Measurements from ENCODE around the gene TSC22D2.

TSC22D2 gene

DNA sequence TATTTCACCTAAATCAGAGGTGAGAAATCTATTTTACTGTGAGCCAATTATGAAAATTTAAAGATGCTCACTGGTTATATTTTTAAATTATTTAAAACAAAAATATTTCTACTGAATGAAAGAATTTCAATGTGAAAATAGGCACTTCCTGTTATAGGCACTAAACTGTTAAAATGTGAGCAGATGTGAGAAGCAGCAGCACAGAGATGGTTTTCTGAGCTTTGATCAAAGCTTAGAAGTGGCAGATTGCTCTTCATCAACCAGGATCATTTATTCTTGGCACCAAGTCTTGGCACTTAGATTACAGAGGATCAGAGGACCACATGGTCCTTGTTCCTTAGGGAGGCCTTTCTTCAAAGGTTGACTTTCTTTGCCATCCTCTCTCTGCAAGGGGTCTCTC, 18.0 kb upstream of the TSC22D2 start:
- no peak overlapping the region for H3K4me3 ChIP-seq (ENCODE audit: low read depth, low read length)
- CTCF ChIA-PET = interaction anchor here (0.9 to 2.6 kb wide), 3 partner anchors 17 to 160 kb away, joined by 3 to 5 read pairs (median 4); no protein-coding TSS in a partner anchor
- TF ChIP-seq, protein P1, sequence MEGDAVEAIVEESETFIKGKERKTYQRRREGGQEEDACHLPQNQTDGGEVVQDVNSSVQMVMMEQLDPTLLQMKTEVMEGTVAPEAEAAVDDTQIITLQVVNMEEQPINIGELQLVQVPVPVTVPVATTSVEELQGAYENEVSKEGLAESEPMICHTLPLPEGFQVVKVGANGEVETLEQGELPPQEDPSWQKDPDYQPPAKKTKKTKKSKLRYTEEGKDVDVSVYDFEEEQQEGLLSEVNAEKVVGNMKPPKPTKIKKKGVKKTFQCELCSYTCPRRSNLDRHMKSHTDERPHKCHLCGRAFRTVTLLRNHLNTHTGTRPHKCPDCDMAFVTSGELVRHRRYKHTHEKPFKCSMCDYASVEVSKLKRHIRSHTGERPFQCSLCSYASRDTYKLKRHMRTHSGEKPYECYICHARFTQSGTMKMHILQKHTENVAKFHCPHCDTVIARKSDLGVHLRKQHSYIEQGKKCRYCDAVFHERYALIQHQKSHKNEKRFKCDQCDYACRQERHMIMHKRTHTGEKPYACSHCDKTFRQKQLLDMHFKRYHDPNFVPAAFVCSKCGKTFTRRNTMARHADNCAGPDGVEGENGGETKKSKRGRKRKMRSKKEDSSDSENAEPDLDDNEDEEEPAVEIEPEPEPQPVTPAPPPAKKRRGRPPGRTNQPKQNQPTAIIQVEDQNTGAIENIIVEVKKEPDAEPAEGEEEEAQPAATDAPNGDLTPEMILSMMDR (IDR thresholded peaks at IDR 0.05; ENCODE audit: insufficient read depth, low read length, missing control alignments) = no peak
- DNase-seq (ENCODE audit: low read depth, low spot score) = no peak
- POLR2A ChIA-PET = no interaction called here

- TF ChIP-seq, protein P1 (IDR thresholded peaks at IDR 0.05; ENCODE audit: insufficient read depth, low read length, missing control alignments) = no peak
- DNase-seq (ENCODE audit: low read depth, low spot score) = no peak
- H3K4me3 ChIP-seq (ENCODE audit: low read depth, low read length) = no peak overlapping the region
- ChIA-PET POLR2A (no interaction called here), CTCF (interaction anchor here (1.0 to 2.6 kb wide), 3 partner anchors 14 to 161 kb away, joined by 3 to 6 read pairs (median 5); no protein-coding TSS in a partner anchor)
These were observed 16.9 kb upstream of the TSC22D2 start for GRCh38 chr3:150391161-150391560.

GRCh38 chr3:150393745-150394144, 14.4 kb upstream of the TSC22D2 start:
- ChIA-PET CTCF (interaction anchor here (1.3 to 1.4 kb wide), 2 partner anchors 16 to 166 kb away, joined by 3 read pairs; no protein-coding TSS in a partner anchor), POLR2A (no interaction called here)
- no peak for DNase-seq (ENCODE audit: low read depth, low spot score)
- H3K4me3 ChIP-seq (ENCODE audit: low read depth, low read length) = no peak overlapping the region
- TF ChIP-seq, protein P1 (IDR thresholded peaks at IDR 0.05; ENCODE audit: insufficient read depth, low read length, missing control alignments) = no peak

- no peak for DNase-seq (ENCODE audit: low read depth, low spot score)
- TF ChIP-seq, protein P1 (IDR thresholded peaks at IDR 0.05; ENCODE audit: insufficient read depth, low read length, missing control alignments) = no peak
- ChIA-PET CTCF (interaction anchor here (1.4 kb wide), 1 partner anchor 167 kb away, joined by 3 read pairs; no protein-coding TSS in a partner anchor), POLR2A (interaction anchor here (0.9 kb wide), 1 partner anchor 14 kb away, joined by 4 read pairs; no protein-coding TSS in a partner anchor)
- H3K4me3 ChIP-seq (ENCODE audit: low read depth, low read length) = no peak overlapping the region
These were observed 13.5 kb upstream of the TSC22D2 start for GRCh38 chr3:150394606-150395005.

GRCh38 chr3:150396491-150396890, 11.6 kb upstream of the TSC22D2 start:
- POLR2A ChIA-PET = no interaction called here
- no peak for DNase-seq (ENCODE audit: low read depth, low spot score)
- CTCF ChIA-PET = interaction anchor here (0.8 to 1.5 kb wide), 6 partner anchors 10 to 212 kb away, joined by 3 to 7 read pairs (median 3); partner anchors contain the start of gene TSC22D2
- no peak overlapping the region for H3K4me3 ChIP-seq (ENCODE audit: low read depth, low read length)
- TF ChIP-seq, protein P1 (IDR thresholded peaks at IDR 0.05; ENCODE audit: insufficient read depth, low read length, missing control alignments) = no peak

DNA sequence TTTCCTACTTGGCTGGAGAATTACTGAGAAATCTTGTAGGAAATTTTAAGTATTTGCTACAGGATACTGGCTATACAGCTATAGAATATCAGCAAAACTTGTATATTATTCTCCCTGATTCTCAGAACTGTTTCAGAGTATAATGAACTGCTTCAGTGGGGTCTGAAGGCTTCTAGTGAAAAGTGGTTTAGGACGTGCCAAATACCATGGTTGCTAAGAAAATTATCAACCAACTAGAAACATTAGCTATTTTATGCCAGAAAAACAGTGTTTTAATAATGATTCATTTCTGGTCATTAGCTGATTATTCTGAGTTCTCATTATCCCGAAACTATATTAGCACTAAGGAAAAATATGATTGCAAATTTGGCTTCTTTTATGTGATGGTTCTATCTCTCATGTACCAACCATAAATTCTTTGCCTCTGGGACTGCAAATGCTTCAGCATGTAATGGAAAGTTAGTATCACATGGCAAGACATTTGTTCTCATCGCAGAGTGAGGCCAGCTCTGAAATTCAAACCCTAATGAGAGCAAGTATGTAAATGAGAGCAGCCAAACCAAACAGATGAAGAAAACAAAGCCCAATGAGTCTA, 11.0 kb upstream of the TSC22D2 start:
- H3K4me3 ChIP-seq (ENCODE audit: low read depth, low read length) = no peak overlapping the region
- POLR2A ChIA-PET = no interaction called here
- DNase-seq (ENCODE audit: low read depth, low spot score) = no peak
- CTCF ChIA-PET = interaction anchor here (0.8 to 1.5 kb wide), 6 partner anchors 10 to 213 kb away, joined by 3 to 7 read pairs (median 3); partner anchors contain the start of gene TSC22D2
- TF ChIP-seq, protein P1 (IDR thresholded peaks at IDR 0.05; ENCODE audit: insufficient read depth, low read length, missing control alignments) = no peak

All from AG04449 (cell line).